ENCODE results near the gene CD247. TPM values are rescaled to one million over a fixed set of nuclear protein-coding genes. Genes with fewer than 3 reads are reported as not detected.

Gene CD247
- total RNA-seq, 4 donors from 2014 or later = 1.5 to 6.4 (median 3.4) TPM; not detected in 1

DNA sequence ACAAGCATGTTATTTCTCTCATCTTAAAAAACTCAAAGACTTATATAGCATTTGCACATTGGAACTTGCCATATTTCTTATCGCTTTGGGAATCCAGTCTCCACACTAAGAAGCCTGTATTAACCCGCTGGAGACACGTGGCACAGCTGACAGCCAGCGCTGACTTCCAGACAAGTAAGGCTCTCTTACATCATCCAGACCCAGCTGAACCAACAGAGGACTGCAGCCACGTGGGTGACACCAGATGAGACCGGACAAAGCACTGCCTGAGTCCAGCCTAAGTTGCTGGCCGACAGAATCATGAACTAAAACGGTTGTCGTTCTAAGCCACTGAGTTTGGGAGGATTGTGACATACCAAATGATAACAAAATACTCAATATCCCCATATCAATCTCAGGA, 6.3 kb upstream of the CD247 start:
- in situ Hi-C loops (cut with MboI; ENCODE audit: low pct_ligation_motif_present in 1 of 4, low pct_unique_long_range_greater_than_20kb in 1 of 4, low sequenced_read_pairs in 3 of 4) (loop anchor here in 3 of 4 donors (25.0 kb wide), 4 partner anchors 112 to 637 kb away; partner anchors contain the start of gene TADA1 (in 1 of the 3)), intact Hi-C loops (cut with DNase I; ENCODE audit: low total_unique reads) (no loop called here)
- Histone ChIP-seq H3K36me3 (no peaks in the 10 kb centered on the region), H3K4me3 (no peak overlapping the region), H3K27ac (no peak overlapping the region), H3K27me3 (no peaks in the 10 kb centered on the region), H3K9me3 (no peaks in the 10 kb centered on the region), H3K4me1 (no peaks in the 10 kb centered on the region)
- no peak for DNase-seq
- TF ChIP-seq, protein P1, sequence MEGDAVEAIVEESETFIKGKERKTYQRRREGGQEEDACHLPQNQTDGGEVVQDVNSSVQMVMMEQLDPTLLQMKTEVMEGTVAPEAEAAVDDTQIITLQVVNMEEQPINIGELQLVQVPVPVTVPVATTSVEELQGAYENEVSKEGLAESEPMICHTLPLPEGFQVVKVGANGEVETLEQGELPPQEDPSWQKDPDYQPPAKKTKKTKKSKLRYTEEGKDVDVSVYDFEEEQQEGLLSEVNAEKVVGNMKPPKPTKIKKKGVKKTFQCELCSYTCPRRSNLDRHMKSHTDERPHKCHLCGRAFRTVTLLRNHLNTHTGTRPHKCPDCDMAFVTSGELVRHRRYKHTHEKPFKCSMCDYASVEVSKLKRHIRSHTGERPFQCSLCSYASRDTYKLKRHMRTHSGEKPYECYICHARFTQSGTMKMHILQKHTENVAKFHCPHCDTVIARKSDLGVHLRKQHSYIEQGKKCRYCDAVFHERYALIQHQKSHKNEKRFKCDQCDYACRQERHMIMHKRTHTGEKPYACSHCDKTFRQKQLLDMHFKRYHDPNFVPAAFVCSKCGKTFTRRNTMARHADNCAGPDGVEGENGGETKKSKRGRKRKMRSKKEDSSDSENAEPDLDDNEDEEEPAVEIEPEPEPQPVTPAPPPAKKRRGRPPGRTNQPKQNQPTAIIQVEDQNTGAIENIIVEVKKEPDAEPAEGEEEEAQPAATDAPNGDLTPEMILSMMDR (IDR thresholded peaks at IDR 0.05) = no peak
- TF ChIP-seq POLR2AphosphoS5 (IDR thresholded peaks at IDR 0.05) (no peak), POLR2A (IDR thresholded peaks at IDR 0.05) (no peak), EP300 (IDR thresholded peaks at IDR 0.05; ENCODE audit: low read depth) (no peak)
- WGBS, 2 donors (ENCODE audit: low coverage in 1 of 2) = 80 to 88% methylated on average over 3 to 9 of the region's 9 CpGs

DNA sequence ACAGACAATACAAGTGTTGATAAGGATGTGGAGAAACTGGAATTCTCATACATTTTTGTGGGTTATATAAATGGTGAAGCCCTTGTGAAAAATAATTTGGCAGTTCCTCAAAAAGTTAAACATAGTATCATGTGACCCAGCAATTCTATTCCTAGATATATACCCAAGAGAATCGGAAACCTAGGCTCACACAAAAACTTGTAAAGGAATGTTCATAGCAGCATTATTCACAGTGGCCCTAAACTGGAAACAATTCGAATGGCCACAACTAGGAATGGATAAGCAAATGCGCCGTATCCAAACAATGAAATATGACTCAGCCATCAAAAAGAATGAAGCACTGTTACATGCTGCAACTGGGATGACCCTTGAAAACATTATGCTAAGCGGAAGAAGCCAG, 3.9 kb upstream of the CD247 start:
- H3K27me3 ChIP-seq = no peaks in the 10 kb centered on the region
- no peak overlapping the region for H3K4me3 ChIP-seq
- no peaks in the 10 kb centered on the region for H3K4me1 ChIP-seq
- no peak overlapping the region for H3K27ac ChIP-seq
- no peaks in the 10 kb centered on the region for H3K9me3 ChIP-seq
- TF ChIP-seq, protein P1 (IDR thresholded peaks at IDR 0.05) = no peak
- TF ChIP-seq EP300 (IDR thresholded peaks at IDR 0.05; ENCODE audit: low read depth) (no peak), POLR2A (IDR thresholded peaks at IDR 0.05) (no peak), POLR2AphosphoS5 (IDR thresholded peaks at IDR 0.05) (no peak)
- no peaks in the 10 kb centered on the region for H3K36me3 ChIP-seq
- in situ Hi-C loops (cut with MboI; ENCODE audit: low pct_ligation_motif_present in 1 of 4, low pct_unique_long_range_greater_than_20kb in 1 of 4, low sequenced_read_pairs in 3 of 4) = no loop called here
- 78 to 90% methylated on average over 4 to 5 of the region's 5 CpGs for WGBS, 2 donors (ENCODE audit: low coverage in 1 of 2)
- DNase-seq = no peak
- intact Hi-C loops (cut with DNase I; ENCODE audit: low total_unique reads) = no loop called here

DNA sequence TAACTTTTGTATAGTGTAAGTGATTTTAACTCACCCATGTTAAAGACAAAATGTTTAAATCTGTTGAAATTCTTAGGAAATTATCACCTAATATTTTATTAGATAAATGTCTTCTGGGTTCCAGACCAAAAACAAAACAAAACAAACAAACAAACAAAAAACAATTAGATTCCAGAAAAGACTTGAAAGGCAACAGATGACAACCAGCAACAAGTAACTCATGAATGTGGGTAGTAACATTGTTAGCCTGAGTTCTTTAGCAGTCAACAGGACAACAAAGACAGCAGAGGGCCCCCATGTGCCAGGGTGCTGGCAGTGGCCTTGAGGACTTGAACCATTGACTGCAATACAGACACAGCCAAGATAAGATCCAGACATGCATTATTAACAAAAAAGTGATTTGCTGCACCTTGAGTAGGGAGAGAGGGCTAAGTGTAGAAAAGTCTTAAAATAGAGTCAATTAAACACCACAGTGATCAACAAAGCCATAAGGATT, 2.4 kb upstream of the CD247 start:
- DNase-seq = no peak
- intact Hi-C loops (cut with DNase I; ENCODE audit: low total_unique reads) (no loop called here), in situ Hi-C loops (cut with MboI; ENCODE audit: low pct_ligation_motif_present in 1 of 4, low pct_unique_long_range_greater_than_20kb in 1 of 4, low sequenced_read_pairs in 3 of 4) (no loop called here)
- no peak overlapping the region for H3K4me3 ChIP-seq
- no peaks in the 10 kb centered on the region for H3K27me3 ChIP-seq
- no peaks in the 10 kb centered on the region for H3K36me3 ChIP-seq
- no peaks in the 10 kb centered on the region for H3K9me3 ChIP-seq
- TF ChIP-seq, protein P1 (IDR thresholded peaks at IDR 0.05) = no peak
- no peak for TF ChIP-seq POLR2A (IDR thresholded peaks at IDR 0.05)
- H3K27ac ChIP-seq = no peak overlapping the region
- H3K4me1 ChIP-seq = no peaks in the 10 kb centered on the region

DNA sequence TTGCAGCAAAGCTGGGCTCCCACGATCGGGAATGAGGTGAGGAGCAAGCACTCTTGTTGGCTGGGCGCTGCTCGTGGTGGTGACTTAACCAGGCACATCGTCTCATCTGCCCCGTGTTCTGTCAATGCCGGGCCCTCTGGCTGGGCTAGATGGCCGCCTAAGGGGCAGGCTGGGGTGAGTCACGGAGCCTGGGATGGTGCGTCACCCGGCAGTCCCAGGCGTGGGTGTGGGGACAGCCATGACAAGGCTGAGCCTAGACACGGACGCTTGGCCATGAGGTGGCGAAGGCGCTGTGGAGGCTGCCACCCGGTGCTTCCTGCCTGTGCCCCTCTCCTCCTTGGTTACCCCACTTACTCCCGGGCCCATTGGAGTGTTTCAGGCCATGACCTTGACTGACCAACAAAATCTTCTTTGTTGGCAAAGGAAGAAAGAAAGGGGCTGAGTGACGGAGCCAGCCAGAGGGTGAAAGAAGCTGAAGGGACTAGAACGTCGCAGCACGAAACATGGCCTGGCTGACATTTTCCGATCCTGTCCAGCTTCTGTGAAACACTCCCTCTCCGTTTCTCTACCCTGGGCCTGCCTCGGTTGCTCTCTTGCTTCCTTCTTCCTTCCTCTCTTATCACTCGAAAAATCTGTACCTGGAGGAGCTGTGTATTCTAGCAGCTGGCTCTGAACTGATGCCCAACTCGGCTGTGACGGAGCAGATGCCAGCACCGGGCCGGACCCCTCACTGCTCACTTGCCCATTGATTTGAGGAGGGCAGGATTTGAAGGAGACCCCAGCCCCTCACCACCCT, 596 bp downstream of the CD247 start:
- H3K36me3 ChIP-seq = no peaks in the 10 kb centered on the region
- no peaks in the 10 kb centered on the region for H3K27me3 ChIP-seq
- peak overlapping the region in 1 of 4 donors; percentile 28 for H3K4me3 ChIP-seq
- no peaks in the 10 kb centered on the region for H3K9me3 ChIP-seq
- peak; percentile 22 for TF ChIP-seq POLR2A (IDR thresholded peaks at IDR 0.05)
- no peak for TF ChIP-seq EP300 (IDR thresholded peaks at IDR 0.05; ENCODE audit: low read depth)
- TF ChIP-seq POLR2AphosphoS5 (IDR thresholded peaks at IDR 0.05) = peak in 1 of 3 donors; percentile 8
- TF ChIP-seq, protein P1 (IDR thresholded peaks at IDR 0.05) = no peak
- intact Hi-C loops (cut with DNase I; ENCODE audit: low total_unique reads) = no loop called here
- DNase-seq = peak; percentile 22
- in situ Hi-C loops (cut with MboI; ENCODE audit: low pct_ligation_motif_present in 1 of 4, low pct_unique_long_range_greater_than_20kb in 1 of 4, low sequenced_read_pairs in 3 of 4) = no loop called here
- 80 to 92% methylated on average over 2 to 29 of the region's 30 CpGs for WGBS, 2 donors (ENCODE audit: low coverage in 1 of 2)
- H3K4me1 ChIP-seq = no peaks in the 10 kb centered on the region
- H3K27ac ChIP-seq = peak overlapping the region; percentile 28 to 47 (median 38)

Measured in transverse colon (tissue), 4 donors.